SK-N-MC (cell line): Measurements from ENCODE around the gene HADHA.

Experiments used
- EZH2 ChIP-seq: fragments of 200-600 bp; sonication (generic); IDR thresholded peaks from one replicate; pipeline ENCODE4 v1.6.1; 2017; ENCODE audit warnings: antibody characterized with exemption
- POLR2AphosphoS5 ChIP-seq: IDR thresholded peaks from 2 replicates; pipeline ENCODE4 v1.6.1; 2012; ENCODE audit warnings: mild to moderate bottlenecking, low read depth, low read length, borderline replicate concordance

GRCh38 chr2:26169226-26169625, 75.2 kb downstream of the HADHA start:
- no peak for TF ChIP-seq EZH2
- no peak for TF ChIP-seq POLR2AphosphoS5
